Lung (tissue), 12 donors: ENCODE data around the gene ADGRF3. TPM values are rescaled to one million over a fixed set of nuclear protein-coding genes. Genes with fewer than 3 reads are reported as not detected.
A peak's percentile ranks its signal among the peaks of the same experiment; 100 is the strongest.
"Not testable (repeated sequence)": the region's sequence is repeated elsewhere in the genome, so short reads cannot be mapped to it uniquely, and the experiment has no call there.

Experiments
- ATAC-seq: fragments of 200-7000 bp; cut with Tn5 transposase; one replicate; pipeline ENCODE4 v1.9.1; 2020; ENCODE audit warnings: moderate number of reproducible peaks; ENCODE audit not compliant: insufficient read depth, low FRiP score
- DNase-seq, 3 donors: peaks; one replicate each; pipeline ENCODE4 v3.0.0-alpha.2; 2013 to 2017
- H3K27ac ChIP-seq, 2 donors: one replicate each; pipeline ENCODE4 v1.5.1; 2013; ENCODE audit warnings: mild to moderate bottlenecking in 2 of 2, moderate library complexity in 2 of 2, control low read depth in 1 of 2, inconsistent platforms in 1 of 2, low read depth in 1 of 2, low read length in 1 of 2
- H3K27me3 ChIP-seq, 3 donors: one replicate each; pipeline ENCODE4 v1.5.1; 2013; ENCODE audit warnings: low read length in 2 of 3; ENCODE audit not compliant: control insufficient read depth in 3 of 3, insufficient read depth in 3 of 3
- H3K36me3 ChIP-seq, 4 donors: one replicate each; pipeline ENCODE4 v1.5.1; 2013; ENCODE audit warnings: low read length in 4 of 4, mild to moderate bottlenecking in 1 of 4, moderate library complexity in 1 of 4; ENCODE audit not compliant: control insufficient read depth in 4 of 4, insufficient read depth in 4 of 4
- H3K4me1 ChIP-seq, 5 donors: one replicate each; pipeline ENCODE4 v1.5.1; 2013; ENCODE audit warnings: low read length in 5 of 5, mild to moderate bottlenecking in 2 of 5, moderate library complexity in 1 of 5; ENCODE audit not compliant: control insufficient read depth in 5 of 5, insufficient read depth in 5 of 5
- H3K4me3 ChIP-seq: one replicate; pipeline ENCODE4 v1.5.1; 2013; ENCODE audit warnings: mild to moderate bottlenecking, control low read depth, moderate library complexity
- H3K9ac ChIP-seq, 2 donors: one replicate each; pipeline ENCODE4 v1.5.1; 2013; ENCODE audit warnings: low read length in 2 of 2, control low read depth in 1 of 2; ENCODE audit not compliant: insufficient read depth in 1 of 2
- H3K9me3 ChIP-seq, 4 donors: one replicate each; pipeline ENCODE4 v1.5.1; 2013; ENCODE audit warnings: low read length in 3 of 4, mild to moderate bottlenecking in 1 of 4, moderate library complexity in 1 of 4; ENCODE audit not compliant: control insufficient read depth in 4 of 4, insufficient read depth in 3 of 4
- CTCF ChIP-seq: IDR thresholded peaks from 2 replicates; pipeline ENCODE4 v1.5.1; 2012; ENCODE audit warnings: mild to moderate bottlenecking; ENCODE audit errors: control extremely low read depth, extremely low read depth
- WGBS, 2 donors: extraction: QIAGEN DNeasy Blood & Tissue Kit; methylation state at CpG; one replicate each; pipeline ENCODE4 v1.1.7; 2013; 5-methylcytosine and 5-hydroxymethylcytosine counted together
- polyA plus RNA-seq, 2 donors: library from polyadenylated mRNA; stranded (reverse); fragments of 200-250 nt; gene quantifications; one replicate each; pipeline ENCODE4 v1.2.1, GENCODE V29; 2013
- total RNA-seq, 2 donors: library from RNA; depleted of rRNA in 1 of 2; stranded (reverse); fragments of >200 nt in 1 of 2; gene quantifications; one replicate each; pipeline ENCODE4 v1.2.1, GENCODE V29; 2014 to 2021
- donor health status: control.
- donor health status: control.
- donor health status: Bipolar disorder and iron deficiency.
- donor health status: healthy.
- donor health status: DM: yes; HTN: yes; CAD: no.

The ADGRF3 gene
- total and polyA plus RNA-seq, 4 donors, result 0.10 to 3.9 (median 0.24) TPM

- ATAC-seq (no peak), DNase-seq (no peak)
- peaks cover 0 to 7% (median 0%) of the 10 kb centered on the region in 5 donors for H3K4me1 ChIP-seq
- WGBS, 2 donors, result 70 to 84% methylated on average over 4 of the region's 4 CpGs
- H3K27ac ChIP-seq, result peak overlapping the region in 1 of 2 donors; percentile 82
- H3K36me3 ChIP-seq, result peaks cover 3 to 12% (median 7%) of the 10 kb centered on the region in 4 donors
- H3K27me3 ChIP-seq, result no peaks in the 10 kb centered on the region
- no peak overlapping the region for H3K9ac ChIP-seq
- no peaks in the 10 kb centered on the region for H3K9me3 ChIP-seq
- H3K4me3 ChIP-seq, result no peak overlapping the region
- no peak for TF ChIP-seq CTCF
Measured at GRCh38 chr2:26268213-26268612, 78.4 kb downstream of the ADGRF3 start.

GRCh38 chr2:26258836-26259235 is 87.8 kb downstream of the ADGRF3 start:
- H3K27me3 ChIP-seq, H3K27ac ChIP-seq, H3K4me3 ChIP-seq, ATAC-seq, H3K9ac ChIP-seq, H3K4me1 ChIP-seq, DNase-seq, H3K9me3 ChIP-seq: not testable (repeated sequence)
- peaks cover 3 to 14% (median 13%) of the 10 kb centered on the region in 4 donors for H3K36me3 ChIP-seq
- 89 to 95% methylated on average over 8 of the region's 8 CpGs for WGBS, 2 donors

Other genes starting within 250 kb of the ADGRF3 start
- 1 to 10 TPM; 1.2 to 2.8 TPM for gene GAREM2, start 173.7 kb downstream of the ADGRF3 start, total RNA-seq
- 1 to 10 TPM in 1 of 2 donors, under 1 TPM in 1; 0.37 to 1.5 TPM for gene GAREM2, start 173.7 kb downstream of the ADGRF3 start, polyA plus RNA-seq
- 100 to 1,000 TPM; 111 to 117 TPM for gene HADHA, start 102.2 kb downstream of the ADGRF3 start, total RNA-seq
- 10 to 100 TPM; 35.2 to 77.6 TPM for gene HADHA, start 102.2 kb downstream of the ADGRF3 start, polyA plus RNA-seq
- 100 to 1,000 TPM; 100 to 140 TPM for gene HADHB, start 101.8 kb downstream of the ADGRF3 start, total RNA-seq
- gene HADHB, start 101.8 kb downstream of the ADGRF3 start, polyA plus RNA-seq, result 10 to 100 TPM; 63.1 to 78.8 TPM
- 10 to 100 TPM; 27.7 to 36.6 TPM for gene SELENOI, start 646 bp downstream of the ADGRF3 start, total RNA-seq
- 1 to 10 TPM; 3.2 to 6.3 TPM for gene SELENOI, start 646 bp downstream of the ADGRF3 start, polyA plus RNA-seq
- gene DRC1, start 55.1 kb upstream of the ADGRF3 start, total RNA-seq, result 10 to 100 TPM; 12.2 to 18.4 TPM
- 1 to 10 TPM; 2.5 to 5.4 TPM for gene DRC1, start 55.1 kb upstream of the ADGRF3 start, polyA plus RNA-seq
- under 1 TPM in 1 of 2 donors, not detected in 1; 0.09 TPM for gene OTOF, start 131.3 kb upstream of the ADGRF3 start, total RNA-seq
- under 1 TPM; 0.03 to 0.08 TPM for gene OTOF, start 131.3 kb upstream of the ADGRF3 start, polyA plus RNA-seq